Ishikawa (cell line): Measurements from ENCODE around the gene PLPP1.

Experiments
- CEBPB ChIP-seq: IDR thresholded peaks from 2 replicates; pipeline ENCODE4 v1.6.1; 2012
- CREB1 ChIP-seq: IDR thresholded peaks from 2 replicates; pipeline ENCODE4 v1.6.1; 2012; ENCODE audit warnings: low read depth
- EGR1 ChIP-seq: IDR thresholded peaks from 2 replicates; pipeline ENCODE4 v1.6.1; 2012
- EP300 ChIP-seq: IDR thresholded peaks from 2 replicates; pipeline ENCODE4 v1.6.1; 2012; ENCODE audit warnings: borderline replicate concordance
- FOXM1 ChIP-seq: IDR thresholded peaks from 2 replicates; pipeline ENCODE4 v1.6.1; 2012; ENCODE audit warnings: low read depth, borderline replicate concordance
- MAX ChIP-seq: IDR thresholded peaks from 2 replicates; pipeline ENCODE4 v1.6.1; 2012
- NFIC ChIP-seq: IDR thresholded peaks from 2 replicates; pipeline ENCODE4 v1.6.1; 2012
- RAD21 ChIP-seq: IDR thresholded peaks from 2 replicates; pipeline ENCODE4 v1.6.1; 2012; ENCODE audit warnings: low read depth
- REST ChIP-seq: IDR thresholded peaks from 2 replicates; pipeline ENCODE4 v1.6.1; 2012; ENCODE audit warnings: low read depth, mild to moderate bottlenecking
- TAF1 ChIP-seq: IDR thresholded peaks from 2 replicates; pipeline ENCODE4 v1.6.1; 2012; ENCODE audit warnings: low read depth, mild to moderate bottlenecking
- TCF12 ChIP-seq: IDR thresholded peaks from 2 replicates; pipeline ENCODE4 v1.6.1; 2012; ENCODE audit warnings: low read depth
- TEAD4 ChIP-seq: IDR thresholded peaks from 2 replicates; pipeline ENCODE4 v1.6.1; 2012
- USF1 ChIP-seq: IDR thresholded peaks from 2 replicates; pipeline ENCODE4 v1.6.1; 2012
- YY1 ChIP-seq: IDR thresholded peaks from 2 replicates; pipeline ENCODE4 v1.6.1; 2012; ENCODE audit warnings: low read depth
- ZBTB7A ChIP-seq: IDR thresholded peaks from 2 replicates; pipeline ENCODE4 v1.6.1; 2012; ENCODE audit warnings: low read depth

Gene PLPP1

GRCh38 chr5:55509796-55510522, 24.8 kb downstream of the PLPP1 start:
- no peak for TF ChIP-seq RAD21
- no peak for TF ChIP-seq ZBTB7A

- TF ChIP-seq CEBPB = no peak
- TF ChIP-seq TCF12 = no peak
- TF ChIP-seq REST = no peak
- TF ChIP-seq FOXM1 = no peak
- no peak for TF ChIP-seq RAD21
- TF ChIP-seq EP300 = no peak
These were observed 25.7 kb downstream of the PLPP1 start for GRCh38 chr5:55509097-55509496.

GRCh38 chr5:55507574-55507973, 27.2 kb downstream of the PLPP1 start:
- no peak for TF ChIP-seq FOXM1
- TF ChIP-seq MAX = no peak
- no peak for TF ChIP-seq EGR1
- no peak for TF ChIP-seq YY1
- no peak for TF ChIP-seq USF1

- TF ChIP-seq EGR1 (no peak), YY1 (no peak), FOXM1 (no peak), TAF1 (no peak), USF1 (no peak), CREB1 (no peak), ZBTB7A (no peak)
These were observed 32.0 kb downstream of the PLPP1 start for GRCh38 chr5:55502759-55503158.

- TF ChIP-seq CEBPB (no peak), USF1 (no peak)
These were observed 36.3 kb downstream of the PLPP1 start for GRCh38 chr5:55498457-55498856.

- no peak for TF ChIP-seq FOXM1
- TF ChIP-seq NFIC = no peak
- no peak for TF ChIP-seq EGR1
- TF ChIP-seq REST = no peak
- no peak for TF ChIP-seq CEBPB
- TF ChIP-seq RAD21 = no peak
- no peak for TF ChIP-seq YY1
- TF ChIP-seq EP300 = no peak
- TF ChIP-seq MAX = no peak
- TF ChIP-seq USF1 = no peak
- TF ChIP-seq ZBTB7A = no peak
- TF ChIP-seq TAF1 = no peak
- no peak for TF ChIP-seq CREB1
- no peak for TF ChIP-seq TEAD4
- no peak for TF ChIP-seq TCF12
These were observed 37.1 kb downstream of the PLPP1 start for GRCh38 chr5:55497712-55498111.
